Measurements from ENCODE around the gene NAP1L4.

The NAP1L4 gene

DNA sequence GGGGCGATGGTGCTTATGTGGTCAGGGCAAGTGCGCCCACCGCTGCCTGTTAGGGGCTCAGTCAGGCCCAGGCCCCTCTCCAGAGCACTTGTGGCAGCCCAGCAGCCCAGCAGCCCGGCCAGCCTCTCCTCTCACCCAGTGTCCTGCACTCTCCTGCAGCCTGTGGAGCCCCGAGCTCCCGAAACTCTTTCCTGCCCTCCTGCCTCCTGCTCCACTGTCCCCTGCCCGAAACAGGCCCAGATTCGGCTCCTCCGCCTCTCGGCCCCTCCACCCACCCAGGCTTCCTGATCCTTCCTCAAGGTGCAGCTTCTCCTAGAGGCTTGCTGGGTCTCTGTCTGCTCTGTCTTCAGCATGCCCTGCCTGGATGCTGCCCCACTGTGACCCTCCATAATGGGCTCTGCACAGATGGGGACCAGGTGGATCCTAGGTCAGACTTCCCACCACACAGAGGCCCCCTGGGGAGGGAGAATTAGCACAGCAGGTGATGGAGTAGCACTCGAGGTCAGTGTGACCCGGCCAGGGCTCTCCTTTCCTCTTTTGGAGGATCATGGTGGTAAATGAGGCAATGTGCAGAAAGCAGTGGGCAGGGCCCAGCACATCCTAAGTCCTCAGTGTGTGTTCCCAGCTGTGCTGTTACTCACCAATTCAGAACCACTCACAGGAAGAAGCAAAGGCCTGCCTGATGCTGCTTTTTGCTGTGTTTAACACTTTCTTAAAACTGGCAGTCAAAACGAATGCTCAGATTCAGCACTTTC is 18.6 kb upstream of the NAP1L4 start:
- DNase-seq (ENCODE audit: low read depth in 2 of 2) = no peak

DNA sequence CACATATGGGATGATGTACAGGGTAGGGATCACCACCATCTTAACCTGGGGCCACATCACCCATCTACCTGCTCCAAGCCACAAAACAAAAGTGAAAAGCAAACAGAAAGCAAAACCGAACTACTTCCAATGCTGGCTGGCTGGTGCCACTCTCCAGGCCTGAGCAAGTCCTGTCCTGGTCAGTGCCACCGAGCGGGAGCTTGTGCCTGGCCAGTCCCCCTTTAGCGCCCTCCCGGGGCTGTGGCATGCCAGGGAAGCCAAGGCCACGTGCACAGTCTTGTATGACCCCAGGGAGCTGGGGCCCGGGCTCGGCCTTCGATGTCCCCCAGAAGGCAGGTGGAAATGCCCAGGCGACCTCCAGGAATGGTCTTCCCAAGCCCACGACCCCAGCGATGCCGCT is 17.9 kb upstream of the NAP1L4 start:
- DNase-seq (ENCODE audit: low read depth in 2 of 2) = no peak

DNA sequence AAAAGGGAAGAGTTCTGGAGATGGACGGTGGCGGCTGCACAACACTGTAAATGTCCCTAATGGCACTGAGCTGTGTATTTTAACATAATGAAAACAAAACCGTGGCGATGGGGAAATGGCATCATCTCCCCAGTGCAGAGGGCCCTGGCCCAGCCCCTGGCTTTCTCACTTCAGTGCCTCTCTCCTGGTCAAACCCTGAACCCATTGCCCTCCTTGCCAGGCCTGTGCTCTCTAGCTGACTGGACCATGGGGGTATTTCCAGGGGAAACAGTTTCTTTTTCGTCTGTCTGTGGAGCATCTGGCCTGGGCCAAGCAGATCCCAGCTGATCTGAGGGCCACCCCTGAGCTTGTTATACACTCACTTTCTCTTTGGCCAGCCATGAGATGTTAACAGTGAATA is 17.4 kb upstream of the NAP1L4 start:
- no peak for DNase-seq (ENCODE audit: low read depth in 2 of 2)

GRCh38 chr11:3008746-3009336 is 16.7 kb upstream of the NAP1L4 start:
- DNase-seq (ENCODE audit: low read depth in 2 of 2) = no peak

DNA sequence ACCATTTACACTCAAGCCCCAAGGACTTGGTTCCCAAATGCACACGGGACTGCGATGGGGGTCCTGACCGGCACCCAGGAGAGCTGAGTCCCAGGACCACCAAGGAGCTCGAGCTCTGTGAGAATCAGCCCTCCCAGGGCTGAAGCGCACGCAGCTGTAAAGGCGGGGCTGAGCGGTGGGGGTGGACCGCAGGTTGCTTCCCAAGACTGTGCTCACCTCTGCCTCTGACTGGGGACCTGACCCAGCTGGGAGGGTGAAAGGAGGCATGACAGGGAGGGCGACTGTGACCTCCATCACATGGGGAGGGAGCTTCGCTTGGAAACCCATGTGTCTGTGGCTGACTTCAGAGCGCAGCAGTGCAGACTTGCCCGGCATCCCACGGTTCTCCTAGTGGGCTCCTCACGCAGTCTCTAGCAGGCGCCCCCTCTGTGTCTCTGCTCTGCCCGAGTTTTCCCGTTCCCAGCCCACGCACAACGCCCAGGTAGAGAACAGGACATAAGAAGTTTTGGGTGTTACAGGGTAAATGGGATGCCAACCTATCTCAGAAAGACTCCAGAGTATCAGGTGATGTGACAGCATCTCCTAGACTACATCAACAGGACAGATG is 15.4 kb upstream of the NAP1L4 start:
- no peak for DNase-seq (ENCODE audit: low read depth in 2 of 2)

GRCh38 chr11:3006505-3007260 is 14.6 kb upstream of the NAP1L4 start:
- no peak for DNase-seq (ENCODE audit: low read depth in 2 of 2)

DNA sequence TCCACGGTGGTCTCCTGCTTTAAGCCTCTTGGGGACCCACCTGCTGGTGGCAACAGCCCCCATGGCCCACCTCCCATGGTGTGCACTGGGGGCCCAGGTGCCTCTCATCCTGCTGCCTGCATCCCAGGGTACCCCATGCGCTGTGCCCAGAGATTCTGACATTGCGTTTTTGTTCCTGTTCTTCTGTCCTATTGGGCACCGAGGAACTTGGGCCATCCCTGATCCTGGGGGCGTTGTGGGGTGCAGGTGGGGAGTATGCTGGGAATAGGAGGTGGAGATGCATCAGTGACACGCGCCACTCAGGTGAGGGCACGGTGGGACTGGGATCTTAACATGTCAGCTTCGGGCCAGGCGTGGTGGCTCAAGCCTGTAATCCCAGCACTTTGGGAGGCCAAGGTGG is 12.4 kb upstream of the NAP1L4 start:
- no peak for DNase-seq (ENCODE audit: low read depth in 2 of 2)

GRCh38 chr11:3003396-3004231 is 11.5 kb upstream of the NAP1L4 start:
- DNase-seq (ENCODE audit: low read depth in 2 of 2) = no peak

- no peak for DNase-seq (ENCODE audit: low read depth in 2 of 2)
Observed at GRCh38 chr11:3002871-3003270, 10.7 kb upstream of the NAP1L4 start.

GRCh38 chr11:3002351-3002861 is 10.3 kb upstream of the NAP1L4 start:
- no peak for DNase-seq (ENCODE audit: low read depth in 2 of 2)

GRCh38 chr11:3001496-3001895 is 9.4 kb upstream of the NAP1L4 start:
- no peak for DNase-seq (ENCODE audit: low read depth in 2 of 2)

DNA sequence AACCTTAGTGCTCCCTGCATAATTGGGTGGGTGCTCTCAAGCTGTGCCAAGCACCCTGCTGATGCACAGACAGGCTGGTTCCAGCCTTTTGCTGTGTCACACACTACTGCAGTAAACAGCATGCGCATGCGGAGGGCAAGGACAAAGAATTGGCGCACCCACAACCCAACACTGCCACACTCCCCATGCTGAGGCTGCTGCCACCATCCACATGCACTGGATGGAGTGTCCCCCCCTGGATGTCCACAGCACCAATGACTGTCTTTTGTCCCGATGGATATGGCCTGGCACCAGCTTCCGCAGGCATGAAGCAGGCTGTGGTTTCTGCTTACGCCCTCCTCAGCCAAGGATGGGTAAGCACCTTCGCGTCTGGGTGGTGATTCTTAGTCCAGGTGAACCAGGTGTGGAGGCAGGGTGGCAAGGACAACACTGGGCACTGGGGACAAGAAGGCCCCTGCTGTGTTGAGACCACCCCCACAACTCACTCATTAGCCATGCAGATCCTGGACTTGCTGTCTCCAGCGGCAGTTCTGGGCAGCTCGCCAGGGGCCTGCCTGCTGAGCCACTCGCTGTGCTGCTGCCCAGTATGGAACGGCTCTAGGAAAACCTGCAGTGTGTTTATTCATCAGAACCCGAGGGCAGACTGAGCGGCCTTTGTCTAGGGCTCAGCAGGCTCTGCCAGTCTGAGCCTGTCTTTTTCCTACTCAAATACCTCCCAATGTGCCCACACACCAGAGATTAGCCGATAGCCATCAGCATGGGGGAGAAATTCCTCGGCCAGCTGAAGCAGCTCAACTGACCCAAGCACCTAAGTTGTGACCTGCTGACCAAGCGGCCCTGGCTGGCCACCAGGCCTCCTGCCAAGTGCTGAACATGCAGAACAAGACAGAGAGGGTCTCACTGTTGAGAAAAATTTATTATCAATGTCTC is 8.2 kb upstream of the NAP1L4 start:
- no peak for DNase-seq (ENCODE audit: low read depth in 2 of 2)

DNA sequence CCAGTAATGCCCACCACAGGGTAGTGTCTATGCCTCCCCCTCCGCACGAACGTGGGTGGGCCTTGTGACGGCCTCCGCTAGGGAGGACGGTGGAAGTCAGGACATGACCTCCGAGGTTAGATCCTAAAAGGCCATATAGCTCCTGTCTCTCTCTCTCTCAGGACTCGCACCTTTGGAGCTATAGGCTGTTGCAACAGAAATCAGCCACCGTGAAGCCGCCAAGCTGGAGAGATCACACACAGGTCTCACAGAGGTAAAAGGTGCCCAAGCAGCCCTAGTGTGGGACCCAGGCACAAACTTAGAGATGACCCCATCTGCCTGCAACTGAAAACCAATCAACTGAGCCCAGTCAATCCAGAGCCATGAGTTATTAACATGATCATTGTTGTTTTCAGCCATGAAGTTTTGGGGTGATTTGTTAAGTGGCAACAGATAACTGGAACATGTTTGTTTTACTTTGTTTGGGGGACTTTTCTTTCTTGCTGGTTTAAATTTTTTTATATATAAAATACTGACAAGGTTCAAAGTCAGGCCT is 7.4 kb upstream of the NAP1L4 start:
- no peak for DNase-seq (ENCODE audit: low read depth in 2 of 2)

- no peak for DNase-seq (ENCODE audit: low read depth in 2 of 2)
Observed at GRCh38 chr11:2998073-2998850, 6.1 kb upstream of the NAP1L4 start.

GRCh38 chr11:2997406-2997805 is 5.3 kb upstream of the NAP1L4 start:
- no peak for DNase-seq (ENCODE audit: low read depth in 2 of 2)

DNA sequence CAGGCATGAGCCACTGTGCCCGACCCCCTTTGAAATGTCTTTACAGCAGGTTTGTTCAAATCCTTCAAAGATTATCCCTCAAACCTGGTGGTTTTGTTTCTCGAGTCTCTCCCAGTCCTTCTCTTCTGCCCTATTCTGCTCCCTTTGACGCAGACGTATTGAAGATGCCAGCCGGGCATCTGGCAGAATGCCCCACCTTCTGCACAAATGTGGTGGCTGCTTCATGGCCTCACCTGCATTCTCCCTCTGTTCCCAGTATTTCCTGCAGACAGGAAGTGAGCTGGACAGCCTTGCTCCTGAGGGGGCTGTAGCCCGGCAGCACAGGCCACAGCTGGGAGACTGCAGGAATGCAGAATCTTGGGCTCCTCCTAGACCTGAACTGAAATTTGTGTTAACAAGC is 4.8 kb upstream of the NAP1L4 start:
- DNase-seq (ENCODE audit: low read depth in 2 of 2) = no peak

GRCh38 chr11:2995893-2996554 is 3.9 kb upstream of the NAP1L4 start:
- no peak for DNase-seq (ENCODE audit: low read depth in 2 of 2)

- DNase-seq (ENCODE audit: low read depth in 2 of 2) = no peak
Observed at GRCh38 chr11:2995031-2995561, 3.0 kb upstream of the NAP1L4 start.

Measured in stimulated activated CD8-positive, alpha-beta memory T cell treated with anti-CD3 and anti-CD28 coated beads, Interleukin-2, amount 100 ng/mL, for 48 hours (primary cell).